Tibial artery (tissue), 4 donors: ENCODE measurements around the gene BAZ2B.

Source experiments
- DNase-seq, 2 donors: peaks; one replicate each; pipeline ENCODE4 v3.0.0-alpha.2; 2019
- H3K27ac ChIP-seq, 2 donors: fragments of 200-600 bp; sonication (generic) in 1 of 2; 1 replicate in 1 of 2; 2 replicates in 1 of 2; pipeline ENCODE4 v1.5.1; 2018 to 2019; ENCODE audit warnings: mild to moderate bottlenecking in 1 of 2
- H3K27me3 ChIP-seq, 2 donors: fragments of 200-600 bp; sonication (generic) in 1 of 2; one replicate each; pipeline versions ENCODE4 v1.5.1 to v1.6.0; 2016 to 2019
- H3K36me3 ChIP-seq, 3 donors: fragments of 200-600 bp; sonication (generic) in 2 of 3; one replicate each; pipeline ENCODE4 v1.5.1; 2016 to 2019; ENCODE audit warnings: mild to moderate bottlenecking in 2 of 3
- H3K4me1 ChIP-seq, 4 donors: fragments of 200-600 bp; sonication (generic) in 2 of 4; 1 replicate in 3 of 4; 2 replicates in 1 of 4; pipeline ENCODE4 v1.5.1; 2016 to 2019
- H3K4me3 ChIP-seq, 2 donors: fragments of 200-600 bp; sonication (generic) in 1 of 2; 1 replicate in 1 of 2; 2 replicates in 1 of 2; pipeline ENCODE4 v1.5.1; 2018 to 2019; ENCODE audit warnings: mild to moderate bottlenecking in 2 of 2
- H3K9me3 ChIP-seq, 3 donors: fragments of 200-600 bp; sonication (generic) in 1 of 3; one replicate each; pipeline ENCODE4 v1.5.1; 2016 to 2019
- intact Hi-C: fragments of 100-400 bp; cut with DNase I; formaldehyde crosslinking; loops from one replicate; pipeline ENCODE4 v1.15.0; 2023; ENCODE audit warnings: low total_unique reads
- TF ChIP-seq, protein P1 (sequence below), 2 experiments: fragments of 200-600 bp in 1 of 2; fragments of 450-650 bp in 1 of 2; IDR thresholded peaks; one replicate each; pipeline ENCODE4 v1.5.1; 2017 to 2019; ENCODE audit warnings: antibody characterized with exemption in 2 of 2, mild to moderate bottlenecking in 1 of 2, moderate library complexity in 1 of 2

The BAZ2B gene

DNA sequence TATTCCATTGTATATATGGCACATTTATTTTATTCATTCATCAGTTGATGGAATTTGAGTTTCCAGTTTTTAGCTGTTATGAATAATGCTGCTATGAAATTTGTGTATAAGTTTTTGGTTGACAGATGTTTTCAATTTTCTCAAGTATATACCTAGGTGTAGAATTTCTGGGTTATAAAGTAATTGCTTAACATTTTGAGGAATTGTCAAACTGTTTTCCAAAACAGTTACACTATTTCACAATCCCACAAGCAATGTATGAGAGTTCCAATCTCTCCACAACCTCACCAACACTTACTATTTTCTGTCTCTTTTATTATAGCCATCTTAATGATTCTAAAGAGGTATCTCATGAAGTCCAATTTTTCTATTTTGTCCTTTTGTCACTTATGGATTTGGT lies 317.4 kb downstream of the BAZ2B start:
- Histone ChIP-seq H3K4me3 (no peak overlapping the region), H3K36me3 (no peaks in the 10 kb centered on the region), H3K27ac (no peak overlapping the region), H3K9me3 (no peaks in the 10 kb centered on the region), H3K27me3 (no peaks in the 10 kb centered on the region), H3K4me1 (no peaks in the 10 kb centered on the region)
- TF ChIP-seq, protein P1, sequence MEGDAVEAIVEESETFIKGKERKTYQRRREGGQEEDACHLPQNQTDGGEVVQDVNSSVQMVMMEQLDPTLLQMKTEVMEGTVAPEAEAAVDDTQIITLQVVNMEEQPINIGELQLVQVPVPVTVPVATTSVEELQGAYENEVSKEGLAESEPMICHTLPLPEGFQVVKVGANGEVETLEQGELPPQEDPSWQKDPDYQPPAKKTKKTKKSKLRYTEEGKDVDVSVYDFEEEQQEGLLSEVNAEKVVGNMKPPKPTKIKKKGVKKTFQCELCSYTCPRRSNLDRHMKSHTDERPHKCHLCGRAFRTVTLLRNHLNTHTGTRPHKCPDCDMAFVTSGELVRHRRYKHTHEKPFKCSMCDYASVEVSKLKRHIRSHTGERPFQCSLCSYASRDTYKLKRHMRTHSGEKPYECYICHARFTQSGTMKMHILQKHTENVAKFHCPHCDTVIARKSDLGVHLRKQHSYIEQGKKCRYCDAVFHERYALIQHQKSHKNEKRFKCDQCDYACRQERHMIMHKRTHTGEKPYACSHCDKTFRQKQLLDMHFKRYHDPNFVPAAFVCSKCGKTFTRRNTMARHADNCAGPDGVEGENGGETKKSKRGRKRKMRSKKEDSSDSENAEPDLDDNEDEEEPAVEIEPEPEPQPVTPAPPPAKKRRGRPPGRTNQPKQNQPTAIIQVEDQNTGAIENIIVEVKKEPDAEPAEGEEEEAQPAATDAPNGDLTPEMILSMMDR (IDR thresholded peaks at IDR 0.05) = no peak
- DNase-seq = no peak
- intact Hi-C loops = no loop called here

DNA sequence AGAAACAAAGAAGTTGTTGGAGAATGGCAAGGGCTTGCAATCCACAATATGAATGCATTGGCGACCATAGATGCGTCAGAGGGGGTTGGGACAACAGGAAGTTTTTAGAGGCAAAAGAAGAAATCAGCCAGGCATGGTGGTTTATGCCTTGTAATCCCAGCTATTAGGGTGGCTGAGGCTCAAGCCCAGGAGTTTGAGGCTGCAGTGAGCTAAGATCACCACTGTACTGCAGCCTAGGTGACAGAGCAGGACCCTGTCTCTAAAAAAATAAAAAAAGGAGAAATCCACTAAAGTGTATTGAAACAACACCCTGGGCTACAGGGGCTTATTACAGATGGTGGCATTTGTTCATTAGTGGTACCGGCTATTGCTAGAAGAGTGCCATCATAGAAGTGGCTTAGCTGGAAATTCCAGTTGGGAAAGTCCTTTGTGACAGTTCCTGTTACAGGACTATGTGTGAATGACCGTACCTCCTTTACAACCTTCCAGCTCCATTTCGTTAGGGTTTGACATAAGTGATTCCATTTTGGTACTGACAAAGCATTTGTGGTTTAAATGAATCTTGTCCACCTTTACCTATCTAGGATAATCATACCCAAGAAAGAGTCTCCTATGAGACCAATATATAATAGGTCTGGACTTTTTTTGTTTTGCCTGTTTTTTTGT lies 319.2 kb downstream of the BAZ2B start:
- intact Hi-C loops = no loop called here
- no peaks in the 10 kb centered on the region for H3K36me3 ChIP-seq
- no peak for DNase-seq
- H3K27me3 ChIP-seq = no peaks in the 10 kb centered on the region
- TF ChIP-seq, protein P1 (IDR thresholded peaks at IDR 0.05) = no peak
- no peak overlapping the region for H3K27ac ChIP-seq
- no peaks in the 10 kb centered on the region for H3K9me3 ChIP-seq
- no peak overlapping the region for H3K4me3 ChIP-seq
- no peaks in the 10 kb centered on the region for H3K4me1 ChIP-seq

DNA sequence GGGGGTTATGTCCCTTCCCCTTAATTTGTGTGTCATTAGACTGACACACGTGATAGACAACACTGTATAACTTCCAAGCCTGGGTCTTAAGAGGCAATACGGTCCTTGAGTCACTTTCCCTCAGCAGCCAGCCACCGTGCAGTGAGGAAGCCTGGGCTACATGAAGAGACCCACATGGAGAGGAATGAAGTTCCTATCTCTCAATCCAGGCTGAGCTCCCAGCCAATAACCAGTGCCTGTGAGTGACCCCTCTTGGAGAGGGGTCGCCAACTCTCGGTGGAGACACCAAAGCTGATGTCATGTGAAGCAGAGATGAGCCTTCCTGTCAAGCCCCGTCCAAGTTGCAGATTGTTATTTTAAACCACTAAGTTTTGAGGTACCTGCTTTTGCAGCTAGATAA lies 324.2 kb downstream of the BAZ2B start:
- Histone ChIP-seq H3K4me3 (no peak overlapping the region), H3K4me1 (peaks cover 0 to 14% (median 8%) of the 10 kb centered on the region in 4 donors), H3K36me3 (no peaks in the 10 kb centered on the region), H3K27me3 (no peaks in the 10 kb centered on the region), H3K27ac (no peak overlapping the region), H3K9me3 (no peaks in the 10 kb centered on the region)
- DNase-seq = no peak
- intact Hi-C loops = no loop called here
- TF ChIP-seq, protein P1 (IDR thresholded peaks at IDR 0.05) = no peak

DNA sequence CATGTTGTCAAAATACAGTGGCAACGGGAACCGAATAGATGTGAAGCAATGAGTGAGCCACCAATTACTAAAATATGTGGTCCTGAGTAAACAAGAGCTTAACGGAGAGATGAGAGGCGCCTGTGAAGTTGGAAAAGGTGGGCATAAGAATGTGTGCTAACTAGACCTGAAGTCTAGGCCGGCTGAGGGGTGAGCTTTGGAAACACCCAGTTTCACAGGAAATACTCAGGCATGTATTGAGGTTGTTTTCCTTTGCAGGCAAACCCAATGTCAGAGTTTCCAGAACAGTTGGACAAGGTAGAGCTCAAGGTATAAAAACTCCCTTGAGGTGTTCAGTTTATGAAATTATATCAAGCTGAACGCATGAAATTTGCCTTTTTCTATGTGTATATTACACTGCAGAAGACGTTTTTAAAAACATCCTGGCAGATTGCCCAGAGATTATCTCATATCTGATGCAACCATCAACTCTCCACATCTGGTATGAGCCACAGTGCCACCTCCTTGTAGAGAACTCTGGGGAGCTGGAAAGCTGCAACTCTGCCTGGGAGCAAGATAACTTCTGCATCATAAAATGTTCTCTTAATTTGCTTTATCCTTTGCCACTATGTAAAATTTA lies 325.9 kb downstream of the BAZ2B start:
- Histone ChIP-seq H3K36me3 (no peaks in the 10 kb centered on the region), H3K27me3 (no peaks in the 10 kb centered on the region), H3K9me3 (no peaks in the 10 kb centered on the region), H3K27ac (no peak overlapping the region), H3K4me3 (no peak overlapping the region), H3K4me1 (peaks cover 0 to 21% (median 10%) of the 10 kb centered on the region in 4 donors)
- peak in 1 of 2 donors; percentile 31 for DNase-seq
- TF ChIP-seq, protein P1 (IDR thresholded peaks at IDR 0.05) = no peak
- intact Hi-C loops = no loop called here

DNA sequence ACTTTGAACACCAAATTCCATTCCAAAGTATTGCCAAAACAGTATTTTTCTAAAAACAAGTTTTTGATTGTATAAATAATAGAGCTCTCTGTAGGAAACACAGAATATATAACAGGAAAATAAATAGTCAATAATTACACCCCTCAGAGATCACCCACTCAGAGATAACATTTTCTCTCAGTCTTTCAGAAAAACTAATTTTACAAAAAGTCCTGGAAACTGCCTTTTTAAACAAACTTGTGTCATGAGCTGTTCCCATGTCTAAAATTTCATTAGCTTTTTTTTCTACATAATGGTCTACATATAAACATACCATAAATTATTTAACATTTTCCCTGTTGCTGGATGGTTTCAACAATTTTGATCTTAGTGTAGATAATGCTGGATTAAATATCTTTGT lies 328.6 kb downstream of the BAZ2B start:
- TF ChIP-seq, protein P1 (IDR thresholded peaks at IDR 0.05) = no peak
- DNase-seq = no peak
- intact Hi-C loops = loop anchor here (10.0 kb wide), 1 partner anchor 427 kb away; the partner anchor contains the start of gene MARCHF7

More for the DNA sequence above, 328.6 kb downstream of the BAZ2B start:
- H3K27me3 ChIP-seq = no peaks in the 10 kb centered on the region
- peaks cover 0 to 27% (median 14%) of the 10 kb centered on the region in 4 donors for H3K4me1 ChIP-seq
- no peaks in the 10 kb centered on the region for H3K9me3 ChIP-seq
- peak overlapping the region; percentile 86 to 87 for H3K27ac ChIP-seq
- peaks cover 0 to under 1% (median 0%) of the 10 kb centered on the region in 3 donors for H3K36me3 ChIP-seq
- no peak overlapping the region for H3K4me3 ChIP-seq
